GM12878 (cell line): ENCODE results near the gene HDAC7. TPM values are rescaled to one million over a fixed set of nuclear protein-coding genes. Genes with fewer than 3 reads are reported as not detected.

Experiments used
- BRCA1 ChIP-seq: IDR thresholded peaks from 2 replicates; pipeline ENCODE4 v1.6.1; 2011; ENCODE audit warnings: low read depth, low read length, improper control_type of control experiment
- CEBPB ChIP-seq, 2 experiments: fragments of 150-350 bp in 1 of 2; IDR thresholded peaks; 2 replicates each; pipeline ENCODE4 v1.6.1; 2012 to 2014; ENCODE audit warnings: low read depth in 2 of 2, low read length in 2 of 2, borderline replicate concordance in 1 of 2, inconsistent platforms in 1 of 2
- JUND ChIP-seq: IDR thresholded peaks from 2 replicates; pipeline ENCODE4 v1.6.1; 2012; ENCODE audit warnings: low read depth, mild to moderate bottlenecking, low read length, improper control_type of control experiment, moderate library complexity
- KLF5 ChIP-seq: fragments of 450-650 bp; IDR thresholded peaks from 2 replicates; pipeline ENCODE4 v1.6.1; 2014; ENCODE audit warnings: mild to moderate bottlenecking; ENCODE audit not compliant: partially characterized antibody
- NR2C1 ChIP-seq: fragments of 450-650 bp; IDR thresholded peaks from 2 replicates; pipeline ENCODE4 v1.6.1; 2017; ENCODE audit warnings: antibody characterized with exemption, mild to moderate bottlenecking, moderate library complexity
- ZNF217 ChIP-seq: fragments of 450-650 bp; IDR thresholded peaks from 2 replicates; pipeline ENCODE4 v1.6.1; 2017; ENCODE audit warnings: antibody characterized with exemption, mild to moderate bottlenecking
- ZNF24 ChIP-seq: fragments of 450-650 bp; IDR thresholded peaks from 2 replicates; pipeline ENCODE4 v1.6.1; 2017; ENCODE audit warnings: antibody characterized with exemption, mild to moderate bottlenecking
- polyA plus RNA-seq, 11 experiments: library from polyadenylated mRNA; depleted of rRNA in 4 of 11; unstranded in 6 of 11; stranded (reverse) in 5 of 11; fragments of >200 nt; fragmentation: Nextera tagmentation in 4 of 11; fragmentation: Illumina TruSeq in 1 of 11; extraction: Ambion mirVana in 4 of 11; extraction: Trizol in 1 of 11; gene quantifications; 1 replicate in 1 of 11; 2 replicates in 10 of 11; pipeline versions ENCODE4 v1.2.1 to v1.2.3, GENCODE V29; 2011 to 2016; ENCODE audit warnings: inconsistent platforms in 2 of 11, missing spikeins in 2 of 11, low read depth in 1 of 11
- total RNA-seq, 4 experiments: library from RNA; depleted of rRNA in 3 of 4; stranded (reverse); fragments of >200 nt in 3 of 4; fragmentation: Illumina TruSeq in 1 of 4; extraction: Trizol in 1 of 4; gene quantifications; 2 replicates each; pipeline versions ENCODE4 v1.2.1 to v1.2.3, GENCODE V29; 2013 to 2021
- TF ChIP-seq, protein P1 (sequence below): fragments of 150-350 bp; IDR thresholded peaks from 2 replicates; pipeline ENCODE4 v1.6.1; 2014; ENCODE audit warnings: mild to moderate bottlenecking, low read depth, low read length
- TF ChIP-seq, protein P2 (sequence below): fragments of 450-650 bp; IDR thresholded peaks from 2 replicates; pipeline ENCODE4 v1.6.1; 2016; ENCODE audit warnings: mild to moderate bottlenecking
- TF ChIP-seq, protein P3 (sequence below): IDR thresholded peaks from 2 replicates; pipeline ENCODE4 v1.6.1; 2012; ENCODE audit warnings: mild to moderate bottlenecking, low read depth, low read length
- TF ChIP-seq, protein P4 (sequence below): IDR thresholded peaks from 2 replicates; pipeline ENCODE4 v1.6.1; 2012; ENCODE audit warnings: low read depth, low read length, improper control_type of control experiment

Gene HDAC7
- total and polyA plus RNA-seq, 10 of the 15 experiments (the other 5 are each of a cell fraction or from before 2014, with no cell fraction given): 0.47 to 18.3 (median 5.4) TPM

DNA sequence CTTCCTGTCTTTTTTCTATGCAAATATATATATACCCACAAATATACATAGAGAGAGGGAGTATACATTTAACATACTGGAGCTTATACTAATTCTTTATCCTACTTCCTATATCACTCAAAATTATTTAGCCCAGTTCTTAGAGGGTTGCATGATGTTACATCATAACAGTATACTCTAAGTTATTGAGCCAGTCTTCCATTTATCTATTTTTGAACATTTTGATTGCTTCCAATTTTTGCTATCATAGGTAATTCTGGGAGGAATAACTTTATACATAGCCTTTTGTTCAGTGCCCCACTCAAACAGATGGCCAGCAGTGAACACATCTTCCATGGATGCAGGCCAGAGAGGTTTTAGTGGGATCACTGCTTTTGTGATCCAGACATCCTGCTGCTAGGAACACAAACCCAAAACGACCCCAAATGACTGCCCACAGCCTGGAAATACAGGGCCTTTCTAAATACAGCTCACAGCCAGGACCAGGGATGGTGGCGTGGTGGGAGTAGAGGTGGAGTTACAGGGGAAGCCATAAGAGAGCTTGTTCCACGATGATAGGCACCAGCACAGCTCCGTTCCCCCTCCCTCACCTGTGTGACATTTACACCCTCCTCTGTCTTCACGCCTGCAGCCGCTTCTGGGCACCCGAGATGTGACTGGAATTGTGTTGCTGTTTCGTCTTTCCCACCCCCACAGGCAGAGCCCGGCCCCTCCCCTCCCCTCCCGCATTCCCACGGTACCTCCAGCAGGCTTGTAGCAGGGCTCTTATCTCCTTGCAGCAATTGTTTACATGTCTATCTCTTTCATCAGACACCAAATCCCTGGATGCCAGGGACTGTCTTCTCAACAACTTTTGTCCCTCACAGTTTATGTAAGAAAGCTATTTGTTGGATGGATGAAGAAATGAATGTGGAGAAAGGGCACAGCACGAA, 30.7 kb upstream of the HDAC7 start (continued):
- TF ChIP-seq ZNF24 (no peak), JUND (no peak), ZNF217 (no peak), CEBPB (IDR thresholded peaks at IDR 0.05; ENCODE audit: borderline replicate concordance in 1 of 2, low read depth in 2 of 2, low read length in 2 of 2) (no peak), NR2C1 (no peak), KLF5 (no peak), BRCA1 (no peak)
- TF ChIP-seq, protein P1, sequence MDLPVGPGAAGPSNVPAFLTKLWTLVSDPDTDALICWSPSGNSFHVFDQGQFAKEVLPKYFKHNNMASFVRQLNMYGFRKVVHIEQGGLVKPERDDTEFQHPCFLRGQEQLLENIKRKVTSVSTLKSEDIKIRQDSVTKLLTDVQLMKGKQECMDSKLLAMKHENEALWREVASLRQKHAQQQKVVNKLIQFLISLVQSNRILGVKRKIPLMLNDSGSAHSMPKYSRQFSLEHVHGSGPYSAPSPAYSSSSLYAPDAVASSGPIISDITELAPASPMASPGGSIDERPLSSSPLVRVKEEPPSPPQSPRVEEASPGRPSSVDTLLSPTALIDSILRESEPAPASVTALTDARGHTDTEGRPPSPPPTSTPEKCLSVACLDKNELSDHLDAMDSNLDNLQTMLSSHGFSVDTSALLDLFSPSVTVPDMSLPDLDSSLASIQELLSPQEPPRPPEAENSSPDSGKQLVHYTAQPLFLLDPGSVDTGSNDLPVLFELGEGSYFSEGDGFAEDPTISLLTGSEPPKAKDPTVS: no peak
- TF ChIP-seq, protein P2, sequence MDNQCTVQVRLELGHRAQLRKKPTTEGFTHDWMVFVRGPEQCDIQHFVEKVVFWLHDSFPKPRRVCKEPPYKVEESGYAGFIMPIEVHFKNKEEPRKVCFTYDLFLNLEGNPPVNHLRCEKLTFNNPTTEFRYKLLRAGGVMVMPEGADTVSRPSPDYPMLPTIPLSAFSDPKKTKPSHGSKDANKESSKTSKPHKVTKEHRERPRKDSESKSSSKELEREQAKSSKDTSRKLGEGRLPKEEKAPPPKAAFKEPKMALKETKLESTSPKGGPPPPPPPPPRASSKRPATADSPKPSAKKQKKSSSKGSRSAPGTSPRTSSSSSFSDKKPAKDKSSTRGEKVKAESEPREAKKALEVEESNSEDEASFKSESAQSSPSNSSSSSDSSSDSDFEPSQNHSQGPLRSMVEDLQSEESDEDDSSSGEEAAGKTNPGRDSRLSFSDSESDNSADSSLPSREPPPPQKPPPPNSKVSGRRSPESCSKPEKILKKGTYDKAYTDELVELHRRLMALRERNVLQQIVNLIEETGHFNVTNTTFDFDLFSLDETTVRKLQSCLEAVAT: no peak
- TF ChIP-seq, protein P3, sequence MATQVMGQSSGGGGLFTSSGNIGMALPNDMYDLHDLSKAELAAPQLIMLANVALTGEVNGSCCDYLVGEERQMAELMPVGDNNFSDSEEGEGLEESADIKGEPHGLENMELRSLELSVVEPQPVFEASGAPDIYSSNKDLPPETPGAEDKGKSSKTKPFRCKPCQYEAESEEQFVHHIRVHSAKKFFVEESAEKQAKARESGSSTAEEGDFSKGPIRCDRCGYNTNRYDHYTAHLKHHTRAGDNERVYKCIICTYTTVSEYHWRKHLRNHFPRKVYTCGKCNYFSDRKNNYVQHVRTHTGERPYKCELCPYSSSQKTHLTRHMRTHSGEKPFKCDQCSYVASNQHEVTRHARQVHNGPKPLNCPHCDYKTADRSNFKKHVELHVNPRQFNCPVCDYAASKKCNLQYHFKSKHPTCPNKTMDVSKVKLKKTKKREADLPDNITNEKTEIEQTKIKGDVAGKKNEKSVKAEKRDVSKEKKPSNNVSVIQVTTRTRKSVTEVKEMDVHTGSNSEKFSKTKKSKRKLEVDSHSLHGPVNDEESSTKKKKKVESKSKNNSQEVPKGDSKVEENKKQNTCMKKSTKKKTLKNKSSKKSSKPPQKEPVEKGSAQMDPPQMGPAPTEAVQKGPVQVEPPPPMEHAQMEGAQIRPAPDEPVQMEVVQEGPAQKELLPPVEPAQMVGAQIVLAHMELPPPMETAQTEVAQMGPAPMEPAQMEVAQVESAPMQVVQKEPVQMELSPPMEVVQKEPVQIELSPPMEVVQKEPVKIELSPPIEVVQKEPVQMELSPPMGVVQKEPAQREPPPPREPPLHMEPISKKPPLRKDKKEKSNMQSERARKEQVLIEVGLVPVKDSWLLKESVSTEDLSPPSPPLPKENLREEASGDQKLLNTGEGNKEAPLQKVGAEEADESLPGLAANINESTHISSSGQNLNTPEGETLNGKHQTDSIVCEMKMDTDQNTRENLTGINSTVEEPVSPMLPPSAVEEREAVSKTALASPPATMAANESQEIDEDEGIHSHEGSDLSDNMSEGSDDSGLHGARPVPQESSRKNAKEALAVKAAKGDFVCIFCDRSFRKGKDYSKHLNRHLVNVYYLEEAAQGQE: no peak
- TF ChIP-seq, protein P4, sequence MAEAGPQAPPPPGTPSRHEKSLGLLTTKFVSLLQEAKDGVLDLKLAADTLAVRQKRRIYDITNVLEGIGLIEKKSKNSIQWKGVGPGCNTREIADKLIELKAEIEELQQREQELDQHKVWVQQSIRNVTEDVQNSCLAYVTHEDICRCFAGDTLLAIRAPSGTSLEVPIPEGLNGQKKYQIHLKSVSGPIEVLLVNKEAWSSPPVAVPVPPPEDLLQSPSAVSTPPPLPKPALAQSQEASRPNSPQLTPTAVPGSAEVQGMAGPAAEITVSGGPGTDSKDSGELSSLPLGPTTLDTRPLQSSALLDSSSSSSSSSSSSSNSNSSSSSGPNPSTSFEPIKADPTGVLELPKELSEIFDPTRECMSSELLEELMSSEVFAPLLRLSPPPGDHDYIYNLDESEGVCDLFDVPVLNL: no peak
- TF ChIP-seq, all 136 proteins: peak for 0
